SU-DHL-6 (cell line): Measurements from ENCODE around the gene ADCY5.

Source experiments
- H2AFZ ChIP-seq: fragments of 200-600 bp; sonication (generic); 2 replicates; pipeline ENCODE4 v1.6.1; 2014; ENCODE audit warnings: low read depth, mild to moderate bottlenecking, moderate library complexity, mixed read lengths, antibody characterized with exemption, low read length; ENCODE audit not compliant: severe bottlenecking
- H3F3A ChIP-seq: fragments of 200-600 bp; shearing (Covaris generic); 2 replicates; pipeline ENCODE4 v1.6.0; 2016; ENCODE audit warnings: antibody characterized with exemption, mild to moderate bottlenecking; ENCODE audit not compliant: insufficient read depth
- H3K27ac ChIP-seq: fragments of 200-600 bp; sonication (generic); 2 replicates; pipeline ENCODE4 v1.5.1; 2016; ENCODE audit warnings: low read depth, mild to moderate bottlenecking, low read length, moderate library complexity, mixed read lengths
- H3K27me3 ChIP-seq: fragments of 200-600 bp; sonication (generic), shearing (Covaris generic); 2 replicates; pipeline ENCODE4 v1.6.0; 2014; ENCODE audit warnings: mild to moderate bottlenecking, low read length
- H3K36me3 ChIP-seq: fragments of 200-600 bp; sonication (generic); 2 replicates; pipeline ENCODE4 v1.6.1; 2014; ENCODE audit warnings: mild to moderate bottlenecking, low read length, mixed read lengths
- H3K4me2 ChIP-seq: fragments of 300-600, 200-600 bp; shearing (Covaris generic), sonication (generic); 2 replicates; pipeline ENCODE4 v1.6.0; 2014; ENCODE audit warnings: low read length, low read depth, mild to moderate bottlenecking; ENCODE audit not compliant: poor library complexity, severe bottlenecking
- H3K4me3 ChIP-seq: fragments of 200-600 bp; sonication (generic); 2 replicates; pipeline ENCODE4 v1.5.1; 2014; ENCODE audit warnings: antibody characterized with exemption, low read length, mild to moderate bottlenecking, mixed read lengths; ENCODE audit not compliant: insufficient read depth, poor library complexity, severe bottlenecking
- H3K79me2 ChIP-seq: fragments of 200-600 bp; sonication (generic); 2 replicates; pipeline ENCODE4 v1.6.1; 2014; ENCODE audit warnings: mild to moderate bottlenecking, low read length, moderate library complexity; ENCODE audit not compliant: insufficient read depth
- H3K9ac ChIP-seq: fragments of 200-600 bp; sonication (generic); 2 replicates; pipeline ENCODE4 v1.7.0; 2014; ENCODE audit warnings: mild to moderate bottlenecking, low read length
- H3K9me2 ChIP-seq: fragments of 200-600 bp; sonication (generic); replicated peaks from 2 replicates; pipeline ENCODE4 v1.6.1; 2014; ENCODE audit warnings: low read length; ENCODE audit not compliant: insufficient read depth
- H3K9me3 ChIP-seq: fragments of 200-600 bp; sonication (generic); 2 replicates; pipeline ENCODE4 v1.6.1; 2014; ENCODE audit warnings: low read length, mixed read lengths; ENCODE audit not compliant: insufficient read depth
- H4K20me1 ChIP-seq: fragments of 200-600 bp; sonication (generic); 2 replicates; pipeline ENCODE4 v1.6.1; 2014; ENCODE audit warnings: low read depth, mild to moderate bottlenecking, antibody characterized with exemption, low read length, moderate library complexity, mixed read lengths
- CTCF ChIP-seq: fragments of 200-600 bp; sonication (generic); IDR thresholded peaks from one replicate; pipeline ENCODE4 v1.5.1; 2017; ENCODE audit warnings: antibody characterized with exemption, mild to moderate bottlenecking, low read length, moderate library complexity; ENCODE audit not compliant: insufficient read depth, poor library complexity, severe bottlenecking
- EZH2phosphoT487 ChIP-seq: fragments of 200-600 bp; sonication (generic), shearing (Covaris generic); conservative IDR thresholded peaks from 2 replicates; pipeline ENCODE4 v1.6.1; 2018; ENCODE audit warnings: mild to moderate bottlenecking, antibody characterized with exemption, low read length, moderate library complexity, mixed read lengths

Gene ADCY5

DNA sequence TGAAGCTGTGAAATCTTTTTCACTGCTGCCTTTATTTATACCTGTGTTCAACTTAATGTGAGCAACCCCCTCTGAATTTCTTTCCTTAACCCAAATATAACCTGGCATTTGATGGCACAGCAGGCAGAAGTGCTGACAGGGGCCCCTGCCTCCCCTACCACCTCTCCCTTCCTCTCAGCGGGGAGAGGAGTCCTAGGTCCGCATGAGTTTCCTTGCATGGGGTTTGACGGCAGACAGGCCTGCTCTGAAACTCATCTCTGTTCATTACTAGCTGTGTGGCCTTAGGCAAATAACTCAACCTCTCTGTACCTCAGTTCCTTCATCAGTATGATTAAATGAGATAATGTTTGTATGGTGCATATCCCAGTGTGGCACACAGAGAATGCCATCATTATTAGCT, 167.5 kb downstream of the ADCY5 start:
- H4K20me1 ChIP-seq: no peaks in the 10 kb centered on the region; the same call in 1 of the 2 replicates
- no peaks in the 10 kb centered on the region for H3K9me2 ChIP-seq
- H2AFZ ChIP-seq: no peak overlapping the region
- no peak overlapping the region for H3K9ac ChIP-seq
- H3K79me2 ChIP-seq: no peaks in the 10 kb centered on the region
- H3K27me3 ChIP-seq: no peaks in the 10 kb centered on the region
- H3K9me3 ChIP-seq: no peaks in the 10 kb centered on the region
- TF ChIP-seq EZH2phosphoT487 (no peak), CTCF (no peak)
- no peak overlapping the region for H3K27ac ChIP-seq
- no peaks in the 10 kb centered on the region for H3K36me3 ChIP-seq
- H3K4me2 ChIP-seq: no peak overlapping the region
- H3K4me3 ChIP-seq: no peak overlapping the region
- no peaks in the 10 kb centered on the region for H3F3A ChIP-seq

GRCh38 chr3:123279121-123279520, 169.8 kb downstream of the ADCY5 start:
- H3K36me3 ChIP-seq: no peaks in the 10 kb centered on the region
- H3K27ac ChIP-seq: no peak overlapping the region
- H2AFZ ChIP-seq: no peak overlapping the region
- no peaks in the 10 kb centered on the region for H3K79me2 ChIP-seq
- H3K9me2 ChIP-seq: no peaks in the 10 kb centered on the region
- H3K4me3 ChIP-seq: no peak overlapping the region
- H3F3A ChIP-seq: no peaks in the 10 kb centered on the region
- H3K4me2 ChIP-seq: no peak overlapping the region
- H4K20me1 ChIP-seq: no peaks in the 10 kb centered on the region
- no peak overlapping the region for H3K9ac ChIP-seq
- TF ChIP-seq EZH2phosphoT487 (no peak), CTCF (no peak)
- no peaks in the 10 kb centered on the region for H3K27me3 ChIP-seq
- H3K9me3 ChIP-seq: no peaks in the 10 kb centered on the region

DNA sequence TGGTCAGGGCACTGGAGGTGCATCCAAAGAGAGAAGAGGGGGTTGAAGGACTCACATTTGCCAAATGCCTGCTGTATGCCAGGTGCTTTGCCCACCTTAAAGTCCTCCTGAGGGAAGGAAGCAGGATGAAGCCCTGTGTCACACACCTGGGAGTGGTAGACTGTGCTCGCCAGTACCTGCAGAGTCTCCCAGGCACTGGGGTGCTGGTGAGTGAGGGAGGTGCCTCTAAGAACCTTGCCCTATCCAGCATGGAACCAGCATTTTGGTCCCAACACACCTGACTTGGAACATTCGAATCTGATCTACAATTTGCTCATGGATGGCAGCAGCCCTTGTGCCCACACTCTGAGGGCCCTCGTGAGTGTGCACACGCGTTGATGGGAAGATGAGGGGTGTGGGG, 170.4 kb downstream of the ADCY5 start:
- H3K36me3 ChIP-seq: no peaks in the 10 kb centered on the region
- no peaks in the 10 kb centered on the region for H3K79me2 ChIP-seq
- no peak overlapping the region for H3K4me3 ChIP-seq
- no peaks in the 10 kb centered on the region for H3F3A ChIP-seq
- H3K9me2 ChIP-seq: no peaks in the 10 kb centered on the region
- H3K27me3 ChIP-seq: no peaks in the 10 kb centered on the region
- H2AFZ ChIP-seq: no peak overlapping the region
- H4K20me1 ChIP-seq: no peaks in the 10 kb centered on the region
- H3K9ac ChIP-seq: no peak overlapping the region
- H3K4me2 ChIP-seq: no peak overlapping the region
- no peak overlapping the region for H3K27ac ChIP-seq
- no peaks in the 10 kb centered on the region for H3K9me3 ChIP-seq
- TF ChIP-seq EZH2phosphoT487 (no peak), CTCF (no peak)
